IPS-18a (cell line): ENCODE measurements around the gene EFHD1.
"Not testable (repeated sequence)": the region's sequence is repeated elsewhere in the genome, so short reads cannot be mapped to it uniquely, and the experiment has no call there.

Experiments
- H3K27ac ChIP-seq: one replicate; pipeline ENCODE4 v1.5.1; 2013; ENCODE audit warnings: low read length
- H3K27me3 ChIP-seq: one replicate; pipeline ENCODE4 v1.6.1; 2013; ENCODE audit warnings: mild to moderate bottlenecking, low read length; ENCODE audit not compliant: control insufficient read depth, insufficient read depth
- H3K36me3 ChIP-seq: one replicate; pipeline ENCODE4 v1.6.1; 2013; ENCODE audit warnings: low read depth, low read length; ENCODE audit not compliant: control insufficient read depth
- H3K4me1 ChIP-seq: one replicate; pipeline ENCODE4 v1.6.1; 2013; ENCODE audit warnings: low read depth, low read length; ENCODE audit not compliant: control insufficient read depth
- H3K4me3 ChIP-seq: one replicate; pipeline ENCODE4 v1.5.1; 2013; ENCODE audit warnings: low read length
- H3K9ac ChIP-seq: one replicate; pipeline ENCODE4 v1.6.1; 2013; ENCODE audit warnings: mild to moderate bottlenecking, low read length, moderate library complexity
- H3K9me3 ChIP-seq: one replicate; pipeline ENCODE4 v1.6.1; 2013; ENCODE audit warnings: low read depth, low read length; ENCODE audit not compliant: control insufficient read depth

EFHD1 gene

DNA sequence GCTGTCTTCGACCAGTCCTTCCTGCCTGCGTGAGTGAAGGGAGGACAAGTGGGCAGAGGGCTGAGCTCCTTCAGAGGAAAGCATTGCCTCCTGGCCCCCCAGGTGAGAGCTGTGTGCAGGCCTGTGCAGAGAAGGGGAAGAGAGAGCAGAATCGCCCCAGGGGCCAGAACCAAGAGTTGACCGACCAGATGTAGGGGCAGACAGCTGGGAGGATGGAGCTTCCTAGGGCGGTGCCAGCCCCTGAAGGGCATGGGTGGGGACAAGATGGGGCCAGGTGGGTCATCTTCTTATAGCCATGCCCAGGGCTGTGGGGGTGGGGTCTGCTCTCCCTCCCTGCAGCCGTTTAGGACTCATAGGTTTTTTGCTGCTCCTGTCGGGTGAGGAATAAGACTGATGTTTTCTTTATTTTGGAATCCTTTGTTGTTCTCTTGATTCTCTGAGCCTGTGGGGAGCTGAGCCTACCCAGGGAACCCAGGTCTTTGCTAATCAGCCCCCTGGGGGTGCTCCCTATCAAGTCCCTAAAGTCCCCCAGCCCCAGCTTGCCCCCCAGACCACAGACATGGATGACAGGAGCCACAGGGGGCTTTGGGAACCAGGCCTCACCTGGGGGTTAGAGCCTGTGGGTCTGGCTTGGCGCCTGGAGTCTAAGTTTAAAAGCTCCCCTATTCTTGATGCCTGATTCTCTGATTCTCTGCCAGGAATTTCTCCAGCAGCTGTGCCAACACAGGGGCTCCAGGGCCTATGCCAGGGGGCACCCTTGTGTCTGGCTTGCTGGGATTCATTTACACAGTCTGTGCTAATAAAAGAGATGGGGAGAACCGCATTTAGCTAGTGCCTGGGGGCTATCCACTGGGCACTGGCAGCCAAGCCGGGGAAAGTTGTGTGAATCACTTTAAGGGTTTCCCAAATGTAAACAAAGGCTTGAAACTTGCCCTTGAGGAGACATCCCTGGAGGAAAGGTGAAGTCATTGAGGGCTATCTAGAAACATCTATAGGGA lies 9.3 kb upstream of the EFHD1 start:
- Histone ChIP-seq H3K9ac (no peak overlapping the region), H3K27me3 (no peaks in the 10 kb centered on the region), H3K4me1 (no peaks in the 10 kb centered on the region), H3K9me3 (no peaks in the 10 kb centered on the region), H3K4me3 (no peak overlapping the region), H3K27ac (no peak overlapping the region), H3K36me3 (no peaks in the 10 kb centered on the region)

DNA sequence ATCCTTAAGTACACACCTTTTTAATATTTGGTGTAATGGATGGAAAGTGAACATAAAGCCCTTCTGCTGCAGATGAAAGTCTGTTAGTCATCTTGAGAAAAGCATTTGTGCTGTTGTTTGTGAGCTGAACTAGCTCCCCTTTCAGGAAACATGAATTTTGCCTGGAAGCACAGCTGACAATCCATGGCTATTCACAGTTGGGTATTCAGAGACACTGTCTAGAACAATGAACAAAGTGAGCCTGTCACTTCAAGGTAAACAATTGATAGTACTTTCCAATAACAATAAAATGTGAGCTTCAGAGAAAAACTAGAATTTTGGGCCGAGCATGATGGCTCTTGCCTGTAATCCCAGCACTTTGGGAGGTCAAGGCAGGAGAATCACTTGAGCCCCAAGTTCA lies 6.8 kb upstream of the EFHD1 start:
- H3K36me3 ChIP-seq = no peaks in the 10 kb centered on the region
- H3K4me1 ChIP-seq = no peaks in the 10 kb centered on the region
- H3K27me3 ChIP-seq = no peaks in the 10 kb centered on the region
- no peak overlapping the region for H3K4me3 ChIP-seq
- H3K27ac ChIP-seq = no peak overlapping the region
- no peak overlapping the region for H3K9ac ChIP-seq
- no peaks in the 10 kb centered on the region for H3K9me3 ChIP-seq

DNA sequence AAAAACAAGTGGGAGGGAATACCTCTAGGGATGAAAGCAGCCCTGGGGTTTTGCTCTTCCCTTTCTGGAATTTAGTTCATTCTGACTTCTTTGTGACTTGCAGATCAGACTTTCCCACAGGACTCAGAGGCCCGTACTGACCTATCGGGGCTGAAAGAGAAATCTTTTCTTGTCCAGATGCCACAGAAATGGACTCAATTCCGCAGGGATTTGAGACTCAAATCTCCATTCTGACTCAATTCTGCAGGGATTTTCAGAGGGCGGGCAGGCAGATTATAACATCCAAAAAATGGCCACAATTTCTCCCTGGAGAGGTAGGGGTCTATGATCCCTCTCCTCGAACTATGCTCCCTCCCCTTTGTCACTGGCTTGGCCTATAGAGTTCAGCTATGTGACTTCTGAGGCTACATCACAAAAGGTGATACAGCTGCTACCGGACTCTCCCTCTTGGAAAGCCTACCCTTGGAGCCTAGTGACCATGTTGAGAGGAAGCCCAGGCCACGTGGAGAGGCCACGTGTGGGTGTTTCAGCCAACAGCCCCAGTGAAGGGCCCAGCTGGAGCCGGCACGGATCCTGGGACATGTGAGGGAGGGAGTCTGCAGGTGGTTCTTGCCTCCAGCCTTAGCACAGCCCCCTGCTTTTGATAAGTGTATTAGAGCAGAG lies 4.8 kb upstream of the EFHD1 start:
- no peaks in the 10 kb centered on the region for H3K4me1 ChIP-seq
- no peaks in the 10 kb centered on the region for H3K9me3 ChIP-seq
- no peaks in the 10 kb centered on the region for H3K36me3 ChIP-seq
- no peak overlapping the region for H3K9ac ChIP-seq
- peaks cover 18% of the 10 kb centered on the region for H3K27me3 ChIP-seq
- H3K27ac ChIP-seq = no peak overlapping the region
- no peak overlapping the region for H3K4me3 ChIP-seq

DNA sequence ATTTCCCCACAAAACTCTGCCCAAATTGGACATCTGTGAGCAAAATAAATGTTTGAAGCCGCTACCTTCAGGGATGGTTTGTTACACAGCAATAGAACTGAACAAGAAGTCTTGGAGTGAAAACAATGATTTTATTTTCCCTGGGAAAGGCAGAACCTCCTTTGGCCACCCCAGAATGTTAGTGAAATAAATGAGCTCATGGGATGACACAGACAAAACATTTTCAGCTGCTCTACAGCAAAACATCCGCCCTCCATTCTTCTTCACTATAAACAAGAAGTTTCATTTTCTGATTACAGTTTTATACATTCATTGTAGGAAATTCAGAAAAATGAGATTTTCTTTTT lies 4.3 kb upstream of the EFHD1 start:
- H3K9ac ChIP-seq = no peak overlapping the region
- peaks cover 23% of the 10 kb centered on the region for H3K27me3 ChIP-seq
- H3K36me3 ChIP-seq = no peaks in the 10 kb centered on the region
- no peaks in the 10 kb centered on the region for H3K4me1 ChIP-seq
- H3K27ac ChIP-seq = no peak overlapping the region
- H3K9me3 ChIP-seq = no peaks in the 10 kb centered on the region
- H3K4me3 ChIP-seq = no peak overlapping the region

DNA sequence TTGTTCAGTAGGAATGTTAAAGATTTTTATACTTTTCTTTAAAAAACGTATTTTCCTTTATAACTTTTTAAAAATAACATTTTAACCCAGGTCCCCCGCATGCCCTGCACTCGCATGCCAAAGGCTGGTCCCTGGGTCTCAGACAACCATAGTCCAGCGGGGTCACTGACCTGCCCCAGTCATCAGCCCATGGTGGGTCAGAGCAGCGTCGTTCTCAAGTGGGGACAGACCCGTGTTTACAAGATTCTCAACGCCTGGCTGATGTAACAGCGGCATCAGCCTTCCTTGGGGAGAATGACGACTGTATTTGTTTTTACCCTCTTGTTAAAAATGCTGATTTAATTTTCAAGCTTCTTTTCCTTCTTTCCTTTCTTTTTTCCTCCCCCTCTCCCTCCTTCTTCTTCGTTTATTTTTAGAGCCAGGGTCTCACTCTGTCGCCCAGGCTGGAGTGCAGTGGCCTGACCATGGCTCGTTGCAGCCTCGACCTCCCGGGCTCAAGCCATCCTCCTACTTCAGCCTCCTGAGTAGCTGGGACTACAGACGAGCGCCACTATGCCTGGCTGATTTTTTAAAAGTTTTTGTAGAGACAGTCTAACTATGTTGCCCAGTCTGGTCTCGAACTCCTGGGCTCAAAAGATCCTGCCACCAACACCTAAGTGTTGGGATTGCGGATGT lies 1.0 kb upstream of the EFHD1 start:
- Histone ChIP-seq H3K27ac (no peak overlapping the region), H3K4me1 (no peaks in the 10 kb centered on the region), H3K27me3 (peaks cover 49% of the 10 kb centered on the region), H3K9me3 (no peaks in the 10 kb centered on the region), H3K36me3 (no peaks in the 10 kb centered on the region), H3K9ac (no peak overlapping the region), H3K4me3 (peak overlapping the region; percentile 51)

DNA sequence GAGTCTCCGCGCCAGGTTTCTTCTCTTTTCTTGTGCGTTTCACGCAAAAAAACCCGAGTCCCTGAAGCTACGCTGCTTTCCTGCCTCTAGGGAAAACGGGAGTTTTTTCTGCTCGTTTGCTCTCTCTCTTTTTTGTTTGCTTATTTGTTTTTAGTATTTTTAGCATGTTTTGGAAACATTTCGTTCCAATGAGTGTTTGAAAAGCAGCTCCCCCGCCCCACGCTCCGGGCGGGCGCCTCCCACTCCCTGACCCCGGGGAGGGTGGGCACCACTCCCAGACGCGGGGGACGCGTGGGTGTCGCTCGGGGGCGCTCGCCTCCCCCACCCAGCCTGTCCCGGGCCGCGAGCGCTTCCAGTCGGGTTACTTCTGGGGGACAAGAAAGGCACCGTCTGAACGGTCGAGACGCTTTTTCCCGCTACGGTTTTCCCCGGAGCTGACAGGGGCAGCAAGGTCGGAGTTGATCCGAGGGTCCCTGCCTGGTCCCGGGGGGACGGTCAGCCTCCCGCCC lies 446 bp upstream of the EFHD1 start:
- H3K36me3 ChIP-seq = no peaks in the 10 kb centered on the region
- no peaks in the 10 kb centered on the region for H3K4me1 ChIP-seq
- H3K4me3 ChIP-seq = peak overlapping the region; percentile 51
- H3K9me3 ChIP-seq = no peaks in the 10 kb centered on the region
- peaks cover 53% of the 10 kb centered on the region for H3K27me3 ChIP-seq
- no peak overlapping the region for H3K27ac ChIP-seq
- no peak overlapping the region for H3K9ac ChIP-seq

DNA sequence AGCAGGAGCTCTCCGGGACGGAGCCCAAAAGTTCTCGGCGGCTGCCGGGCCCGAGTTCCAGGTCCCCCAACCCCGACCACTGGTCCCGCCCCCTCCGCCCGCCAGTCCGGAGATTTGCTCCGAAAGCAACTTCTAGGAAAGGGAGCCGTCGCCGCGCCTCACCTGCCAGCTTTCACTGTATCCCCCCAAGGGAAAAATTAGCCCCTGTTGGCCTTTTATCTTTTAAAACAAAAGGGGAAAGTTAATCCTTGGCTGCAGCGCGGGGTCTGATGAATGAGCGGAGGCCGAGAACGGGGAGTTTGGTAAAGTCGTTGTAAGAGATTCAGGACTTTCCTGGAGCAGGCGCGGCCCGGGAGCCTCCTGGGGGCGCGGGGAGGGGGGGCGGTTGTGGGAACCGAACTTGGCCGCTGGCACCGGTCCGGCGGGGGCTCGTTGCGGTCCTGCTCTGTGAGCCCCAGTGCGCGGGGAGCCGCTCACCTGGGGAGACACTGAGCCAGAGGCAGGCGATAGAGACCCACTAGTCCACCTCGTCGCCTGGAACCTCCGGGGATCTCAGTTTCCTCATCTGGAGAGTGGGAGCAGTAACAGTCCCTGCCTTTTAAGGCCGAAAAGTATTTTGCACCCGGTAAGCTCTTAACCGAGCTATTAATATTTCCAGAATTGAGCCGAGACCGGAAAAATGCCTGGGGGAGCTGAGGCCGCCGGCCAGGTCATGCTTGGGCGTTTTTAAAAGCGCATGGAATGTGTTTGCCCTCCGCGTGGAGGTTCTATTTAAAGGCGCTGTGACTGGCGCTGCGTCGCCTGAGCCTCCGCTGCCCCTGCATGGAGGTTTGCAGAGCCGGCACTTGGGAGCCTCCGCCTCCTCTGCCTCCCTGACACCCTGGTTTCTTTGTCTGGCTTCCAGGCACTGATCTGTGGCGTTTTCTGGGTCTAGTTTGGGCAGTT lies 1.1 kb downstream of the EFHD1 start:
- Histone ChIP-seq H3K9ac (no peak overlapping the region), H3K36me3 (no peaks in the 10 kb centered on the region)

DNA sequence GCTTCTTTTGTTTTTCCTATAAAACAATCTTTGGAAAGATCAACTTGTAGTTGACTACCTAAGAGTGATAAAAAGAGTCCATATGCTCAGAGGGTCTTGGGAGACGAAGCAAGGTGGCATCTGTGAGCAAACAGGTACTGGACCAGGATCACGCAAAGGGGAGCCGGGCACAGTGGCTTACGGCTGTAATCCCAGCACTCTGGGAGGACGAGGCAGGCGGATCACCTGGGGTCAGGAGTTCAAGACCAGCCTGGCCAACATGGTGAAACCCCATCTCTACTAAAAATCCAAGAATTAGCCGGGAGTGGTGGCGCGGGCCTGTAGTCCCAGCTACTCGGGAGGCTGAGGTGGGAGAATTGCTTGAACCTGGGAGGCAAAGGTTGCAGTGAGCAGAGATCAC lies 2.0 kb downstream of the EFHD1 start:
- H3K36me3 ChIP-seq, H3K9me3 ChIP-seq, H3K4me3 ChIP-seq, H3K27ac ChIP-seq, H3K9ac ChIP-seq, H3K4me1 ChIP-seq: not testable (repeated sequence)
- H3K27me3 ChIP-seq = peaks cover 63% of the 10 kb centered on the region

More for the DNA sequence above, 1.1 kb downstream of the EFHD1 start:
- Histone ChIP-seq H3K27ac (no peak overlapping the region), H3K27me3 (peaks cover 63% of the 10 kb centered on the region), H3K4me3 (peak overlapping the region; percentile 51), H3K4me1 (no peaks in the 10 kb centered on the region), H3K9me3 (no peaks in the 10 kb centered on the region)

DNA sequence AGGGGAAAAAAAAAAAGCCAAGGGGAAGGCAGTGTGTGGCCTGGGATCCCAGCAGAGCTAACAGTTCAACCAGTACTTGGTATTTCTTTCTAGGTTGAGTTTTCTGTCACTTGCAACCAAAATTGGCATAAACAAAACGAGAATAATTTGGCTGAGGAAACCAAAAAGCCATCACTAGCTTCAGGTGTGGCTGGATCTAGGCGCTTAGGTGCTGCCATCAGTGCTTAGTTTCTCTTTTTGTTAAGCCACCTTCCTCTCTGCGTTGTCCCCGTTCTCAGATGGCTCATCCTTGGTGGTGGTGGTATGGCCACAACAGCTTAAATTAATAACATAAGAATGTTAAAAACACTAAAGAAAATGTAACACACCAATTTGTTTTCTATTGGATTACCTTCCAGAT lies 2.4 kb downstream of the EFHD1 start:
- Histone ChIP-seq H3K9ac (no peak overlapping the region), H3K27me3 (peaks cover 63% of the 10 kb centered on the region), H3K4me3 (no peak overlapping the region)

DNA sequence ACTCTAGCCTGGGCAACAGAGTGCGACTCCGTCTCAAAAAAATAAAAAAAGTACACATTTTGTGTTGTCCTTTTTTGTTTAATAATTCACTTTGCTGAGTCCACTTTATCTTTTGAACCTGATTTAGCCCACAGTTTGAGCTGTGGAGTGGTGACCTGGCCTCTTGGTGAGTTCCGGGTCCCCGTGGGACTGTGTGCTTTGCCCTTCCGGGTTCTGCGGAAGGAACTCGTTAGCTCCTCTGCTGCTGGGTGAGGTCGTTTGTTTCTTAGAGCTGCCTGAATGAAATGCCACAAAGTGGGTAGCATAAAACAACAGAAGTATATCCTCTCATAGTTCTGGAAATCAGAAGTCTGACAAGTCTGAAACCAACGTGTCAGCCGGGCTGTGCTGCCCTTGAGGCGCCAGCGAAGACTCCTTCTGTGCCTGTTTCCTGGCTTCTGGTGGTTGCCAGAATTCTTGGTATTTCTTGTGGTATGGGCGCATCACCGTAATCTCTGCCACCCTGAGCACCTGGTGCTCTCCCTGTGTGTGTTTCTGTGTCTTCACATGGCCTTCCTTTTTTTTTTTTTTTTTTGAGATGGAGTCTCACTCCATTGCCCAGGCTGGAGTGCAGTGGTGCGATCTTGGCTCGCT lies 3.5 kb downstream of the EFHD1 start:
- Histone ChIP-seq H3K9ac (no peak overlapping the region), H3K27ac (no peak overlapping the region), H3K27me3 (peaks cover 63% of the 10 kb centered on the region), H3K4me3 (no peak overlapping the region), H3K36me3 (no peaks in the 10 kb centered on the region), H3K9me3 (no peaks in the 10 kb centered on the region), H3K4me1 (no peaks in the 10 kb centered on the region)

More for the DNA sequence above, 2.4 kb downstream of the EFHD1 start:
- Histone ChIP-seq H3K36me3 (no peaks in the 10 kb centered on the region), H3K9me3 (no peaks in the 10 kb centered on the region), H3K27ac (no peak overlapping the region), H3K4me1 (no peaks in the 10 kb centered on the region)
